Mononuclear cell (primary cell): ENCODE results near the gene OXT. TPM values are rescaled to one million over a fixed set of nuclear protein-coding genes. Genes with fewer than 3 reads are reported as not detected.
A peak's percentile ranks its signal among the peaks of the same experiment; 100 is the strongest.

Experiments used
- H3K27me3 ChIP-seq: 2 replicates; pipeline ENCODE4 v1.6.0; 2011; ENCODE audit warnings: low read length, control low read depth; ENCODE audit not compliant: insufficient read depth
- H3K4me1 ChIP-seq: 2 replicates; pipeline ENCODE4 v1.5.1; 2011; ENCODE audit warnings: mild to moderate bottlenecking, low read length, control low read depth; ENCODE audit not compliant: insufficient read depth
- H3K4me3 ChIP-seq: 2 replicates; pipeline ENCODE4 v1.5.1; 2011; ENCODE audit warnings: mild to moderate bottlenecking, low read length, moderate library complexity
- H3K9me3 ChIP-seq: 2 replicates; pipeline ENCODE4 v1.5.1; 2011; ENCODE audit warnings: low read depth, mild to moderate bottlenecking, control low read depth, low read length
- total RNA-seq: library from RNA; depleted of rRNA; stranded (reverse); fragments of >200 nt; gene quantifications from one replicate; pipeline ENCODE4 v1.2.3, GENCODE V29; 2012

The OXT gene
- total RNA-seq, 1 donor, result not detected

DNA sequence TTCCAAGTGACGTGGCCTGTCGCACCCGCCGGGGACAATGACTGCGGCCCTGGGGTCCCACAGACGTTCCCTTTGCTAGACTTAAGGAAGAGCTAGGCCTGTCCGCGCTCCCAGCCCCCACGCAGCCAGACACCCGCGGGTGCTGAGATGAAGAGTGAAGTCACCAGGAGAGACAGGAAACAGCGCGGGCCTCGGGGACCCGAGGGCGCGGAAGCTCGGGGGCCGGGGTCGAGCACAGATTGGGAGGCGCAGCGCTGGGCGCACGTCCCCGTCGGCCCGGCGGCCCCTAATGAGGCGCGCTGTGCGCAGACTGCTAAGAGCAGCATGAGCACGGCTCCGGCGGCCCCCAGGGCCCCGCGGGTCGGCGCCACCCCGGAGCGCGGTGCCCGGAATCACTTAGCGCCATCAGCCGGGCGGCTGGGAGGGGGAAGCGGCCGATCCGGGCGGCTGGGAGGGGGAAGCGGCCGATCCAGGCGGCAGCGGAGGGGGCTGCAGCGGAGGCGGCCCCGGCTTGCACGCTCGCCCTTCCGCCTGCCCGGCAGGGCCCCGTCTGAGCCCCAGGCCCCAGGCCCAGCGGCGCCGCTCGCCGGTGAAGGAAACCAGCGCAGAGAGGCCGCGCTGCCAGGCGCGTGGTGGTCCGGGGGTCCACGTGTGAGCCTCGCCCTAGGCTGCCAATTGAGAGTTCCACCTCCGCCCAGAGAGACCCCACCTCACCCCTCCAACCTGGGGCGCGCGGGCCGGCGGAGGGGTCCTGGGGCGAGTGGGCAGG, 21.4 kb downstream of the OXT start:
- peaks cover 21% of the 10 kb centered on the region for H3K4me1 ChIP-seq
- peak overlapping the region; percentile 32 for H3K4me3 ChIP-seq
- no peaks in the 10 kb centered on the region for H3K9me3 ChIP-seq
- H3K27me3 ChIP-seq, result peaks cover 34% of the 10 kb centered on the region

DNA sequence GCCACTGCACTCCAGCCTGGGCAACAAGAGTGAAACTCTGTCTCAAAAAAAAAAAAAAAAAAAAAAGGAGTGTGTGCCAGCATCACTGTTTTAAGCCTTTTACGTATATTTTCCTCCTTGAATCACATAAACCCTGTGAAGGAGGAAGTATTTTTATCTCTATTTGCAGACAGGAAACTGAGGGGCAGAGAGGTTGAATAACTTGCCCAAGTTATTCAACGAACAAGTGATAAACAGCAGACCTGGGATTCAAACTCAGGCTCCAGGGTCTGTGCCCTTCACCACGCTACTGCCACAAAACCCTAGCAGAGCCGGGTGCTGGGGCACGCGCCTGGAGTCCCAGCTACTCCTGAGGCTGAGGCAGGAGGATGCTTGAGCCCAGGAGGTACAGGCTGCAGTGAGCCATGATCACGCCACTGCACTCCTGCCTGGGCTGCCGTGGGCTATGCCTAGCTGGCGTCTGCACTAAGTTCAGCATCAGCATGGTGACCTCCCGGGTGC, 22.5 kb downstream of the OXT start:
- Histone ChIP-seq H3K27me3 (peaks cover 34% of the 10 kb centered on the region), H3K4me3 (no peak overlapping the region), H3K4me1 (peaks cover 21% of the 10 kb centered on the region), H3K9me3 (no peaks in the 10 kb centered on the region)

DNA sequence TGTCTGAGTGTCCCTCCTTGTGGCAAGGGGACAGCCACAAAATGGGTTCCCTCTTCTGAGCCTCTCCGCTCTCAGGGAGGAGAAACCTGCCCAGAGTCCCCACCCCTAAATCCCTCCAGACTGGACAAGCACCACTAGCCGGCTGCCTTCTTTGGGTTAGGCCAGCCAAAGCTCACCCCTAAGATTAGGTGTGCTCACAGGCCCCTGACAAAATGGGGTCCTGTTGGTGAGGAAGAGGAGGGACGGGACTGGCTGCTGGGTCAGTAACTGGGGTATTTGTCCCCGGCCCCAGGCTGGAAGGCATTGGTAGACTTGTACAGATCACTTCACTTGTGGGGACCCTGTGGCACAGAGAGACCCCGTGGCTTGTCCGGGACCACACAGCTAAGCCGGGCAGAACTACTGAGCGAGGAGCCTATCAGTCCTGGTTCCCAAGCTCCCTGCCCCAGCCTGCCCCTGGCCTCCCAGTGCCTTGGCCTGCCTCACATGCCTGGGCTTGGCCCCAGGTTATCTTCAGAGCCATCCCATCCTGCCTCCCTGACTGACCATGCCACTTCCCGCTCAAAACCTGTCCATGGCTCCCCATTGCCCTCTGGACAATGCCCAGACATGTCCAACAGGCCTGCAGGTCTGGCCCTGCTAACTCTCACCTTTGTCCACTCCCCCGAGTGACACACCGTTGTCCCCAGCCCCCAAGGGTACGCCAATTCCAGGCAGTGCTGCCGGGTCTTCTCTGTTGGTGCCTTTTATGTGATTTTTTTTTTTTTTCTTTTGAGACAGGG, 23.6 kb downstream of the OXT start:
- H3K4me3 ChIP-seq, result no peak overlapping the region
- H3K9me3 ChIP-seq, result no peaks in the 10 kb centered on the region
- H3K27me3 ChIP-seq, result peaks cover 31% of the 10 kb centered on the region
- peaks cover 21% of the 10 kb centered on the region for H3K4me1 ChIP-seq

DNA sequence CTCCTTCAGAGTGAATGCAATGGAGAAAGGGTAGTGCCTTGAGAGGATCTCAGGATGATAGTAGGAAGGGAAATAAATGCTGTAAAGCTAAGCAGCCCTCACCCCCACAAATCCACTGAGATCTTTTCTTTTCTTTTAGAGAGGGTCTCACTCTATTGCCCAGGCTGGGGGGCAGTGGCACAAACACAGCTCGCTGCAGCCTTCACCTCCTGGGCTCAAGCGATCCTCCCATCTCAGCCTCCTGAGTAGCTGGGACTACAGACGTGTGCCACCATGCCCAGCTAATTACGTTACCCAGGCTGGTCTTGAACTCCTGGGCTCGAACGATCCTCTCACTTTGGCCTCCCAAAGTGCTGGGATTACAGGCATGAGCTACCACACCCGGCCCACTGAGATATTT, 29.1 kb downstream of the OXT start:
- Histone ChIP-seq H3K27me3 (no peaks in the 10 kb centered on the region), H3K4me3 (no peak overlapping the region), H3K9me3 (no peaks in the 10 kb centered on the region), H3K4me1 (peaks cover 20% of the 10 kb centered on the region)

DNA sequence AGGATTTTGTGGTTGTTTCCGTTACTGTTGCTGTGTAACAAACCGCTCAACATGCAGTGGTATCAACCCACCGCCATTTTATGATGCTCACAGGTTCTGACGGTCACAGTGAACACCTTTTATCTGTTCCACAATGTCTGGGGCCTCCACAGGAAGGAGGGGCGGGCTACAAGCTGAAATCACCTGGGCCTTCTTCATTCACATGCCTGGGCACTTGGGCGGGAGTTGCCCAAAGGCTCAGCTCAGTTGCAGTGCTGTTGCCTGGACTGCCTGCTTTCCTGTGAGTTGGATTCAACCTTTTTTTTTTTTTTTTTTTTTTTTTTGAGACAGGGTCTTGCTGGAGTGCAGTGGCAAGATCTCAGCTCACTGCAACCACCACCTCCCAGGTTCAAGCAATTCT, 29.8 kb downstream of the OXT start:
- Histone ChIP-seq H3K4me1 (peaks cover 20% of the 10 kb centered on the region), H3K27me3 (no peaks in the 10 kb centered on the region), H3K9me3 (no peaks in the 10 kb centered on the region), H3K4me3 (no peak overlapping the region)

DNA sequence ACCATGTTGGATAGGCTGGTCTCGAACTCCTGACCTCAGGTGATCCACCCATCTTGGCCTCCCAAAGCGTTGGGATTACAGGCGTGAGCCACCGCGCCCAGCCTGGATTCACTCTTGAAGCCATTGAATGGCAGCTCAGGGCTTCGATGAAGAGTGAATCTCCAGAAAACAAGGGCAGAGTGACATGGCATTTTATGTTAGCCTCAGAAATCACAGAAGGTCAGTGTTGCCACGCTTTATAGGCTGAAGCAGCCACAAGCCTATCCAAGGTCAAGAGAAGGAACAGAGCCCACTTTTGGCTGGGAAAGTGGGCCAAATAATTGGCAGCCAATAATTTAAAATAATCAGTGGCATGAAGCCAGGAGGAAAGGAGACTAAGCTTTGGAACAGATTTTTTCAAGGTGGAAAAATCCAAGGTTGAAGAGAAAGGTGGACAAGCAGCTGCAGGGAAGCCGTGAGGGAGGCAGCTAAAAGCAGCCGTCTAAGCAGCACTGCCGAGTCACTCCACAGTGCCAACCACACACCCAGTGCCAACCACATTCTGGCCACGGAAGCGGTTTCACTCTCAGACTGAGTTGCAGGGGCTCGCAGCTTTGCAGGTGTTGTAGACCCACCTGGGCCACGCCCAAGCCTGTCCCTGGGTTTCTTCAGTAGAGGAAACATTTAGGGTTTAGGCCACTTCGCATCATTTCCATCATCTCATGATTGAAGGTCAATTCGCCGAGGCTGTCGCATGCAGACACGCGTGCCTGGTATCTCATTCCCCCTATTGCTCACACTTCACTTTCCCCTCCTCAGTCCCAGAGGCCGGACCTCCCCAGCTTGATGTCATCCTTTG, 30.5 kb downstream of the OXT start:
- H3K9me3 ChIP-seq, result no peaks in the 10 kb centered on the region
- no peak overlapping the region for H3K4me3 ChIP-seq
- no peaks in the 10 kb centered on the region for H3K27me3 ChIP-seq
- peaks cover 20% of the 10 kb centered on the region for H3K4me1 ChIP-seq

DNA sequence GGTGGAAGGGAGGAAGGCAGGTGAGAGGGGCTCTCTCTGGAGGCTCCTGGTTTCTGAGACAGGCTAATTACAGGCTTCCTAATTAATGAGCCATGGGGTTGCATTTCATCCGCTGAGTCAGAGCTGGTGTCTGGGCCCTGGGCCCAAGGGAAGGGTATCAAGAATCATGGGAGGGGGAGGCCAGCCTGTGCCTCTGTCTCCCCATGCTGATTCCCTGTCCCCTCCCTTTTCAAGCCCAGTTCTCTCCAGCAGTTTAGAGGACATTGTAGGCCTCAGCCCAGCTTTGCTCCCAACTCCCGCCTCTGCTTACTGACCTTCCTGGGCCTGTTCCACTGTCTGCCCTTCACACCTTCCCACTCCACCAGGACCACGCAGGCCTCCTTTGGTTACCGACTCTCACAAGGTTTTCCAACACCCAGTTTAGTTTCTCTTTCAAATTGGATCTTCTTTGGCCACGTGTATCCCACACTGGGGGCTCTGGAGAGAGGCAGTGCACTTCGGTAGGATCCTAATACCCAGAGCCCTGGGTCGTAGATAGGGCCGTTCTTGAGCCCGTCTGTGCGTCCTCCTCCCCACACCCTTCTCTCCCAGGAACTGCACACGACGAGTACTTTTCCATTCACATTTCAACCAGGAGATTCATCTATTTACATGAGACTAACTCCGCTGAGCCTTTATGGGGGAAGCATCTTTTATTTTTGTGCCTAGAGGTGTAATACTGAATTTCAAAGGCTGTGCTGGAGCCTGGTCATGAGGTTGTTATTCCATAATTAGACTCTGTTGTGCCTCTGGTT, 31.4 kb downstream of the OXT start:
- peaks cover 22% of the 10 kb centered on the region for H3K4me1 ChIP-seq
- no peaks in the 10 kb centered on the region for H3K9me3 ChIP-seq
- no peak overlapping the region for H3K4me3 ChIP-seq
- H3K27me3 ChIP-seq, result no peaks in the 10 kb centered on the region

DNA sequence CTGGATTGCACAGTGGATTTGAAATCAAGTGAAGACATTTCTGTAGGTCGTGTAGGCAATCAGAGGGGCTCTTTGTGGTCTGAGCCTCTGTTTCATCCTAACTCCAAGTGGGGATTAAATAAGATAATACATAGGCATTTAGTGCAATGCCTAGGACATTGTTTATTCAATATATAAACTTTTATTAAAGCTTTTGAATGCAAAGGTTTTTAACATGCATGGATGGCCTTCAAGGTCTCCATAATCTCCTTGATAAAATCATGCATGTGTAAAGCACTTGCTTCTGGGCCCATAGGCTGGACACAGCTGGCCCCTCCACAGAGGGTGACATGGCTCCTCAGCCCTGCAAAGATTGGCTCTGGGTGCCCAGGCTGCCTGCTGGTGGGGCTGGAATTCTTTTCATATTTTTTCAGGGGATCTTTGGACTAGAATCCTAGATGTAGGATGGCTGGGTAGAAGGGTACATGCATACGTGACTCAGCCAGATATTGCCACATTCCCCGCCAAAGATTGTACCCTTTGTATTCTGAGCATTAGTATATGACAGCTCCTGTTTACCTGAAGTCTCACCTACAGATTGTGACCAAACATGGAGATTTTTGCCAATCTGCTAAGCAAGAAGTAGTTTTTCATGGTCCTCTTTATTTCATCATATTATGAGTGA, 32.1 kb downstream of the OXT start:
- no peak overlapping the region for H3K4me3 ChIP-seq
- no peaks in the 10 kb centered on the region for H3K9me3 ChIP-seq
- no peaks in the 10 kb centered on the region for H3K27me3 ChIP-seq
- H3K4me1 ChIP-seq, result peaks cover 24% of the 10 kb centered on the region

DNA sequence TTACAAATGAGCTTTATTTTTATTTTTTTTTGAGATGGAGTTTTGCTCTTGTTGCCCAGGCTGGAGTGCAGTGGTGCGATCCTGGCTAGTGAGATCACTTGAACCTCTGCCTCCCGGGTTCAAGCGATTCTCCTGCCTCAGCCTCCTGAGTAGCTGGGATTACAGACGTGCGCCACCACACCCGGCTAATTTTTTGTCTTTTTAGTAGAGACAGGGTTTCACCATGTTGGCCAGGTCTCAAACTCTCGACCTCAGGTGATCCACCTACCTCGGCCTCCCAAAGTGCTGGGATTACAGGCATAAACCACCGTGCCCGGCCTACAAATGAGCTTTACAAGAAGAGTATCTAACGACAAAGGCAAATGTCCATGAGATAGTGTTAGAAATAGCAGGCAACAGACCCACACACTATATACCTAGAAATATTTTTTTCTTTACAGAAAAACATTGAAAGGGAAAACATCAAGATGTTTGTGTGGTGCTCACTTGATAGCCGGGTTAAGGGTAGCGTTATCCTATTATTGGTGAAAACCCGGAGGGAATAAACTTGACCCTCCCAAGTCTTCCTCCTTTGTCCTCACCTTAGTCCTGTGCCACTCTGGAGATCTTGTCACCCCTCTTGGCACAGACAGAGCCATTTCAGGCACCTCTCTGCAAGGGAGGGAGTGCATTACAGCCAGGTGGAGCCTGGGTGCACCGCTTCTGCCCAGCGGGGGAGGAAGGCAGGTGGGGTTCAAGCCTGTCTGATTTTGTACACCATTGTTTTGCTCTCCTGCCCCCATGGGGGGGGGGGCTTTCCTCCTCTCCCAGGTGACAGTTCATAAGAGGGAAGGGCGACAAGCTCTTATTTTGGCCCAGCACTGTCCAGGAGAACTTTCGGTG, 34.1 kb downstream of the OXT start:
- Histone ChIP-seq H3K4me3 (no peak overlapping the region), H3K4me1 (peaks cover 28% of the 10 kb centered on the region), H3K27me3 (no peaks in the 10 kb centered on the region), H3K9me3 (no peaks in the 10 kb centered on the region)

DNA sequence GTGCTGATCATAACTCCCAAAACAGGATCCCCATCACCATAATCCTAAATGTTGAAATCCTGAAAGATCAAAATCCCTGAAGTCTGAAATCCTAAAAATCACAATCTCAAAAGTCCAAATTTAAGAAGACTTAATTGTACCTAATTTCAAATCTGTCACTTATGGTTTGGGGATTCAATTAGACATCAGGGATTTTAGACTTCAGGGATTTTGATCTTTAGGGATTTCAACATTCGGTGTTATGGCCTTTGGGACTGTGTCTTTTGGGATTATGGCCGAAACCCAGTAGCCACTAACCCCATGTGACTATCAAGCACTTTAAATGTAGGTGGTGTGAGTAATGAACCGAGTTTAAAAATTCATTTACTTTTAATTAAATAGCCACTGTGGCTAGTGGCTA, 34.8 kb downstream of the OXT start:
- Histone ChIP-seq H3K4me3 (no peak overlapping the region), H3K9me3 (no peaks in the 10 kb centered on the region), H3K4me1 (peaks cover 24% of the 10 kb centered on the region), H3K27me3 (no peaks in the 10 kb centered on the region)

DNA sequence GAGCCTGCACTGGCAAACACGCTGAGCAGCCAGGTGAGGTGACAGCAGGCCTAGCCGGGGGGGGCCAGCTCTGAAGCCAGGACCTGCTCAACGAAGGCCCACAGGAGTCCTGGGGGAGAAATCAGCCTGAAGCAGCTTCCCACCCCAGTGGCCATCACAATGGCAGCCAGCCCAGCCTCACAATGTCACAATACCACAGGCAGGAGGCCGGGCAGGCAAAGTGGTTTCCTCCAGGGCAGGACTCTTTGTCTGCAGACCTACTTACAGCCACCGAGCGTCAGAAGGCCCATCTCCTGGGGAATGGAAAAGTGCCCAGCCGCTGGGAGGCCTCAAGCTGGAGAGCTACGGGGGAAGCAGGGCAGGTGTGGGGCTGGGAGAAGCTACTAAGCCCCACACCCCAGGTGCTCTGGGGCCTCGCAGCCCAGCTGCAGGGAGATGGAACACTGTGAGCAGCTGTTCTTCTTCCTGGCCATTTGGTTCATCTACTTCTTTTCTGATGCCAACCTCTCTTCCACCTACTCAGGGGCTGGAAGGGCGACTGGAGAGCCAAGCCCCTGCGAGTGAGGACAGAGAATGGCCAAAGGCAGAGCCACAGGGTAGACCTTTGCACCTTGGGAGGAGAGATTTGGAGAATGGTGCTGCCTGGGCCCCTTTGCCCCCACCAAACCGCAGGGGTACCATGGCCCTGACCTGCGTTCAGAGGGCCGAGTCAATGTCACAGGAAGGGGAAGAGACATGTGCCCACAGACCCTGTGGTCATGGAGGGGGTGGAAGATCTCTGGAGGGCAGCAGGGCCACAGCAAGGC, 35.4 kb downstream of the OXT start:
- Histone ChIP-seq H3K9me3 (no peaks in the 10 kb centered on the region), H3K27me3 (no peaks in the 10 kb centered on the region), H3K4me3 (no peak overlapping the region), H3K4me1 (peaks cover 17% of the 10 kb centered on the region)

DNA sequence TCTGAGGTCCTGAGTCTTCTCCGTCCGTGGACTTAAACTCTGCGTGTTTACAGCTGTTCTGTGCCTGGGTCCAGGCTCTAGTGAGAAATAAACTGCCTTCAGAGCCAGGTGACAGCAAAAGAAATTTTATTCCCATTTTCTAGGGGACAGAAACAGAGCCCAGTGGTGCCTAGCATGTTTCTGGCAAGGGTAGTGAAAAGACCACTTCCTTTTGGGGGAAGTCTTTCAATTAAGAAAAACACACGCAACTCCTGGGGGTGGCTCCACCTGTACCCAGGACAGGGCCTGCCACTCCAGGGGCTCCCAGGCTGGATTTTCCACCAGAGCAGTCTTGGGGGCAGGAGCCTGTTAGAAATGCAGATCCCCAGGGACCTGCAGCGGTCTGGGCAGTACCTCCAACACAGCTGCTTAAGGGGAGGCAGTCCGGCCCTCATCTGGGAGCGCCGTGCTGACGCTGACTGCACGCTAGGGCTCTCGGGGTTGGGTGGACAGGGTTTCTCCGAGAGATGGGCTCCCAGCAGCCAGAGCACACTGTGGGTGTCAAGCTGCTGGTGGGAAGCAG, 36.1 kb downstream of the OXT start:
- H3K4me1 ChIP-seq, result peaks cover 10% of the 10 kb centered on the region
- no peaks in the 10 kb centered on the region for H3K9me3 ChIP-seq
- H3K27me3 ChIP-seq, result no peaks in the 10 kb centered on the region
- no peak overlapping the region for H3K4me3 ChIP-seq
